GM19324 (cell line): Measurements from ENCODE around the gene NKX6-2.

ENCODE experiments used
- ATAC-seq: cut with Tn5 transposase; IDR thresholded peaks from one replicate; pipeline ENCODE4 v1.9.1; 2021; ENCODE audit warnings: mild to moderate bottlenecking, moderate library complexity; ENCODE audit not compliant: unreplicated experiment, low FRiP score

NKX6-2 gene

GRCh38 chr10:132813560-132814468, 27.9 kb upstream of the NKX6-2 start:
- ATAC-seq = no peak

- ATAC-seq = no peak
Measured at GRCh38 chr10:132813001-132813401, 27.1 kb upstream of the NKX6-2 start.

GRCh38 chr10:132812520-132812919, 26.6 kb upstream of the NKX6-2 start:
- ATAC-seq = no peak

- no peak for ATAC-seq
Measured at GRCh38 chr10:132811891-132812481, 26.0 kb upstream of the NKX6-2 start.

GRCh38 chr10:132810807-132811700, 25.1 kb upstream of the NKX6-2 start:
- ATAC-seq = no peak

- ATAC-seq = no peak
Measured at GRCh38 chr10:132810141-132810806, 24.3 kb upstream of the NKX6-2 start.

DNA sequence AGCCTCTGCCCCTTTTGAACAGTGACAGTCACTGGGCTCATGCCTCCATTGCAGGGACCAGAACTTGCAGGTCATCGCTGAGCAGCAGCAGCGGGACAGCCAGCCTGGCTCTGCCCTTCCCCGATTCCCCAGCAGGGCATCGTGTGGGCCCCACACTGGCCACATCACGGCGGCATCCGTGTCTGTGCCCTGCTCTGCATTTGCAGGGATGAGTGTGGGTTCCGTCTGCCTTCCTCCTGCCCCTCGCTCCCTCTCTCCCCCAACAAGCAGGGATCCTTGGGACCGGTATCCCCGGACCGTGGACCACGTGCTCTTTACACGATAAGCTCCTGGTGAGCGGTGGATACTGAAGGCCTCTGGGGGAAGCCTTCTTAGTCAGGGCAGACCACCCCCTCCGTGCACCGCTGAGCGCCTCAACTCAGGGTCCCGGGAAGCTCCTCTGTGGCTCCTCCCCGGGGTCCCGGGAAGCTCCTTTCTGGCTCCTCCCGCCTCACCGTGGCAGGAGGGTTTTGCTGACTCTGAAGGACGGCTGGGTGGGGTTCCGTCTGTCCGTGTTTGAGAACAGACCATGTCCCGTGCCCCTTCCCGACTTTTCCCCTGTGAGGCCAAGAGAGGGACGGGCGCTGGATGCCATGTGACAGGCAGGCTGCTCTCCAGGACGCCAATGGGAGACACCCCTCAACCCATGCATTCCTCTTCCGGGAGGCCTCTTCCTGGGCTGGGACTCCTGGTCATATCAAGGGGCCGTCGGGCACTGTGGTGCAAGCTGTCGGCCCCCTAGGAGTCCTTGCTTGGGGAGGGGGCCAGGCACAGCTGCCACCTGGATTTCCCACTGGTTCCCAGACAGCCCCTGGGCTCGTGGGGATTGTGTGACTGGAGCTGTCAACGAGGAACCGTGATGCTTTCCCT, 23.5 kb upstream of the NKX6-2 start:
- no peak for ATAC-seq

- no peak for ATAC-seq
Measured at GRCh38 chr10:132808383-132809231, 22.7 kb upstream of the NKX6-2 start.

DNA sequence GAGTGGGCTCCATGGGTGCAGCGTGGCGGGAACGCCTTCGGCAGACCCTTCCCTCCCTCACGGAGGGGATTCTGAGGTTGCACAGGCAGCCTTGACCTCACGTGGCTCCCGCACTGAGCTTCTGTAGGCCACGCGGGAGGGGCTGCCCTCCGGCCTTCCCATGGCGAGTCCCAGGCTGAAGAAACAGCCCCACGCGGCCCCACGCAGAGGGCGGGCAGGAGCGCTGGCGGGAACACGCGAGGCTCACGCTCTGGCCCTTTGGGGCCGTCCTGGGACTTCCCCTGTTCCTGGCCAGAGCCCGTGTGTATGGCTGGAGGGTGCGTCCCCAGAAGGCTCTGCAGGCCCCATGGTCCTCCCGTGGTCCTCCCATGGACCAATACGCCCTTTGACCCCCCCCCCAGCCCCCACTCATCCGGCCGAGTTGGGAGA, 21.7 kb upstream of the NKX6-2 start:
- ATAC-seq = no peak

DNA sequence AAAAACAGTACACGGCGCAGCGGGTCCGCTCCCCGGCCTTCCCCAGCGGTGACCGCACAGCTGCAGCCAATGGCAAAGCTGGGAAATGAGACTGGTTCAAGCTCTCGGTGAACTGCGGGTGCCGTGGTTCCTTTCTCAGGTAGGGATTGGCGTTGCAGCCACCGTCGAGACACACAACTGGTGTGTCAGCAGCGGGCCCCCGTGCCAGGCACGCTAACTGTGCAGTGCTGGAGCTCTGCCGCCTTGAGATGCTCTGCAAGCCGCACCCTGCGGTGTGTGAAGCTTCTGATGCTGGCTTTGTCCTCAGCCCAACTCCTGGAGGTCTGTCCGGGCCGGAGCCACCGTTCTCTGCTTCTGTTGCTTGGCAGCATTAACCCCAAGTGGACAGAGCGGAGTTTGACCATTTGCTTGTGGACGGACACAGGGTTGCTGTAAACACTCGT, 20.6 kb upstream of the NKX6-2 start:
- ATAC-seq = no peak

GRCh38 chr10:132806110-132806509, 20.2 kb upstream of the NKX6-2 start:
- no peak for ATAC-seq

GRCh38 chr10:132805599-132805998, 19.7 kb upstream of the NKX6-2 start:
- no peak for ATAC-seq

DNA sequence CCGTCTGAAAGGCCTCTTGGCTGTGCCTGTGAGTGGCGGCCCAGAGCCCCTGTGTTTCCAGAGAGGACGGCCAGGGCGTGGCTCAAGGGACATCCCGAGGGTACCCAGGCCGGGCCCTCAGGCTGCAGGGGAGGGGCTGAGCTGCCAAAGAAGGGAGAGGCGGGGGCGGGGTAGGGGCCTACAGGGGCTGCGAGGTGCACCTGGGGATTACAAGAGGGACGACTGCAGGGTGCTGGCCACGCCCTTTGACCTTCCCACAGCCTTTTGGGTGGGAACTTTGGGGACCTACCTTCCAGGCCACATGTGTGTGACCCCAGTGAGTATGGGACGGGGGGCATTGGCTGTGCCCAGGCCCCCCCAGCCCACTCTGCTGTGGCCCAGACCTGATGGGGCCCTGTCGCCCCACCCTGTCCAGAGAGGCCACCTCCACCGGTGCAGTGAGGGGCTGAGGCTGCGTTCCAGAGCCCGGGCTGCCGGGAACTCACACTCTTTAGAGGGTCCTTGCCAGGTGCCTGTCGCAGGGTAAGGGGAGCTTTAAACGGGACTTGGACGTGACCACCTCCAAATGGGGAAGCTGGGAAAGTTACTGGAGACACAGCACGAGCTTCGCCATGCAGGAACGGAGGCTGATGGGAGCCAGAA, 19.0 kb upstream of the NKX6-2 start:
- no peak for ATAC-seq

- no peak for ATAC-seq
Measured at GRCh38 chr10:132804287-132804686, 18.3 kb upstream of the NKX6-2 start.

- no peak for ATAC-seq
Measured at GRCh38 chr10:132803416-132804210, 17.7 kb upstream of the NKX6-2 start.

GRCh38 chr10:132802694-132803320, 16.9 kb upstream of the NKX6-2 start:
- ATAC-seq = no peak

- ATAC-seq = no peak
Measured at GRCh38 chr10:132802048-132802447, 16.1 kb upstream of the NKX6-2 start.
